ENCODE data around the gene MAPKAP1. TPM values are rescaled to one million over a fixed set of nuclear protein-coding genes. Genes with fewer than 3 reads are reported as not detected.
"Not testable (repeated sequence)": the region's sequence is repeated elsewhere in the genome, so short reads cannot be mapped to it uniquely, and the experiment has no call there.

MAPKAP1 gene
- total and polyA plus RNA-seq, 2 experiments from 2014 or later = 66.7 to 85.6 TPM

DNA sequence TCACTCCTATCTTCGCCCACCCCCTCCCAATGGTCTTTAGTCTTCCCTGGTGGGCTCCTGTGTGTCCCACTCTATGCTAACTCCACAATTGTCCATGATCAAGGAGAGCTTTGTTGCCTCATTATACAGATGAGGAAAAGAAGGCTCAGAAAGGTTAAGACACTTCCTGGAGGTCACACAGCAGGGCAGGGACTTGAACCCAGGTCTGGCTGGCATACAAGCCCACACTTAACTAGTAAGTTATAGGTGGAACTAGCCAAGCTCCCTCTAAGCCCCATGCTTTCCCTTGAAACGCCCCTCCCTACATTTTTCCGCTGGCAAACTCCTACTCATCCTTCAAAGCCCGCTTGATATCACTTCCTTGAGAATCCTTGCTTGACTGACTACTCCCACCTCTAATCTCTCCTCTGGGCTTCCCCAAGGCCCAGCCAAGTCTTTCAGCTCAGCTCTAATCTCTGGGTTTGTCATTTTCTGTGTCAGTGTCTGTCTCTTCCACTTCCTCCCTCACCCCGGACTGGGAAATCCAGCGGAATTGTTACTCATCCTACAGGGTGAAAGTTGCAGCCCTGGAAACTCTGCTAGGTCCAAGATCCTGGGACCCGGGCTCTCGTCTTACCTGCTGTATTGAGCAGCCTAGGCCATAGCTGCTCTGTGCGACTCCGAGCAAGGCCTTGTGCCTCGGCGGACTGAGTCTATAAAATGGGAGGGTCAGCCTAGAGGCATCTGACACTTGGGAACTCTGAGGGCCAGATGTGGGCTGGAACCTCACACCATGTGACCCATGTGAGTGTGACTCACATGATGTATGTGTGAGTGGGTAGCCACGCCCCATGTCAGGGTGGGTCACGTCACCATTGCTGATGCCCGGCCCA lies 300.8 kb downstream of the MAPKAP1 start:
- Histone ChIP-seq H3K36me3 (no peaks in the 10 kb centered on the region), H3K27ac (no peak overlapping the region), H3K4me1 (ENCODE audit: low read depth) (peaks cover 5% of the 10 kb centered on the region), H3K4me3 (no peak overlapping the region), H3K27me3 (no peaks in the 10 kb centered on the region), H3K9me3 (ENCODE audit: low read depth) (no peaks in the 10 kb centered on the region)
- no peak for TF ChIP-seq CTCF (IDR thresholded peaks at IDR 0.05; ENCODE audit: low read depth, low read length)
- DNase-seq (ENCODE audit: low read depth in 1 of 2, low spot score in 1 of 2) = peak in 1 of 2 donors; percentile 39

GRCh38 chr9:125404733-125405132 lies 302.3 kb downstream of the MAPKAP1 start:
- no peak overlapping the region for H3K27ac ChIP-seq
- H3K4me1 ChIP-seq (ENCODE audit: low read depth) = peaks cover 5% of the 10 kb centered on the region
- H3K4me3 ChIP-seq = no peak overlapping the region
- H3K27me3 ChIP-seq = no peaks in the 10 kb centered on the region
- H3K9me3 ChIP-seq (ENCODE audit: low read depth) = no peaks in the 10 kb centered on the region
- DNase-seq (ENCODE audit: low read depth in 1 of 2, low spot score in 1 of 2) = no peak
- no peak for TF ChIP-seq CTCF (IDR thresholded peaks at IDR 0.05; ENCODE audit: low read depth, low read length)
- no peaks in the 10 kb centered on the region for H3K36me3 ChIP-seq

GRCh38 chr9:125400725-125401716 lies 306.0 kb downstream of the MAPKAP1 start:
- no peak for DNase-seq (ENCODE audit: low read depth in 1 of 2, low spot score in 1 of 2)
- no peaks in the 10 kb centered on the region for H3K36me3 ChIP-seq
- no peaks in the 10 kb centered on the region for H3K27me3 ChIP-seq
- TF ChIP-seq CTCF (IDR thresholded peaks at IDR 0.05; ENCODE audit: low read depth, low read length) = no peak
- H3K9me3 ChIP-seq (ENCODE audit: low read depth) = no peaks in the 10 kb centered on the region
- H3K27ac ChIP-seq = no peak overlapping the region
- no peaks in the 10 kb centered on the region for H3K4me1 ChIP-seq (ENCODE audit: low read depth)
- H3K4me3 ChIP-seq = no peak overlapping the region

DNA sequence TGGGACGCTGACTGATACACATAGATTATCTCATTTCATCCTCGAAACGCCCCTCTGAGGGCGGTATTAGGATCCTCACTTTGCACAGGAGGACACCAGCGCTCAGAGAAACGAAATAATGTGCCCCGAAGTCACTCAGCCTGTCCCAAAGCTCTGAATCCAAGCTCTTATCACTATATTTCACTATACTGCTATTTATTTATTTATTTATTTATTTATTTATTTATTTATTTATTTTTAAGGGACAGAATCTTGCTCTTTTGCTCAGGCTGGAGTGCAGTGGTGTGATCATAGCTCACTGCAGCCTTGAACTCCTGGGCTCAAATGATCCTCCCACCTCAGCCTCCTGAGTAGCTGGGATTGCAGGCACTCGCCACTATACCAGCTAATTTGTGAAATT lies 306.8 kb downstream of the MAPKAP1 start:
- H3K36me3 ChIP-seq; H3K4me3 ChIP-seq; H3K27ac ChIP-seq; DNase-seq (ENCODE audit: low read depth in 1 of 2, low spot score in 1 of 2); H3K27me3 ChIP-seq; H3K4me1 ChIP-seq (ENCODE audit: low read depth); H3K9me3 ChIP-seq (ENCODE audit: low read depth): not testable (repeated sequence)

DNA sequence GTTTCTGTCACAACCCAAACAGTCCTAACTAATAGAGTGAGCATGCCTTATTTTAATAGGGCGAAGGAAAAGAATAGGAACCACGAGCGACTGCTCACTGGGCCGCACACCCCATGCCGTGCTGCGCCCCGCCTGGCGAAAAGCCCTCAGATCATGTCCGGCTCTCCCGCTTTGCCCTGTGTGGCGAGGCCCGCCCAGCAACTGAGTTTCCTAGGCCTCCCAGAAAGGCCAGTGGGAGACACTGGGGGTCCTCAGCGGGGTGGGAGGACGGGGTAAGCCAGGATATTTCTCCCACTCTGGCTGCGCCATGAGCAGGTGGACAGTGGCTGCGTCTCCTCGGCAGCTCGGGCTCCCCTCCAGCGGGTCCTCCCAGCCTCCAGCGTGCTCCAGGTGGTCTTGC lies 307.3 kb downstream of the MAPKAP1 start:
- no peak overlapping the region for H3K4me3 ChIP-seq
- no peak for TF ChIP-seq CTCF (IDR thresholded peaks at IDR 0.05; ENCODE audit: low read depth, low read length)
- no peaks in the 10 kb centered on the region for H3K4me1 ChIP-seq (ENCODE audit: low read depth)
- H3K9me3 ChIP-seq (ENCODE audit: low read depth) = no peaks in the 10 kb centered on the region
- no peaks in the 10 kb centered on the region for H3K27me3 ChIP-seq
- H3K36me3 ChIP-seq = no peaks in the 10 kb centered on the region
- H3K27ac ChIP-seq = no peak overlapping the region
- DNase-seq (ENCODE audit: low read depth in 1 of 2, low spot score in 1 of 2) = no peak

All from cardiac muscle cell (in vitro differentiated cells and primary cell).